HG03066 (cell line): ENCODE data around the gene ARFGAP1.

ENCODE experiments used
- ATAC-seq: cut with Tn5 transposase; IDR thresholded peaks from one replicate; pipeline ENCODE4 v1.9.1; 2021; ENCODE audit warnings: low read depth; ENCODE audit not compliant: unreplicated experiment

Gene ARFGAP1

GRCh38 chr20:63317061-63317460 is 44.4 kb downstream of the ARFGAP1 start:
- no peak for ATAC-seq

GRCh38 chr20:63317601-63318291 is 45.1 kb downstream of the ARFGAP1 start:
- no peak for ATAC-seq

GRCh38 chr20:63318391-63319163 is 46.0 kb downstream of the ARFGAP1 start:
- ATAC-seq, result no peak

- no peak for ATAC-seq
Observed at GRCh38 chr20:63319164-63320040, 46.8 kb downstream of the ARFGAP1 start.

GRCh38 chr20:63320041-63320511 is 47.5 kb downstream of the ARFGAP1 start:
- ATAC-seq, result no peak

- ATAC-seq, result no peak
Observed at GRCh38 chr20:63320616-63321147, 48.1 kb downstream of the ARFGAP1 start.

- no peak for ATAC-seq
Observed at GRCh38 chr20:63321148-63321831, 48.7 kb downstream of the ARFGAP1 start.

GRCh38 chr20:63322146-63322932 is 49.7 kb downstream of the ARFGAP1 start:
- ATAC-seq, result no peak

GRCh38 chr20:63322933-63323273 is 50.3 kb downstream of the ARFGAP1 start:
- no peak for ATAC-seq

GRCh38 chr20:63323357-63323981 is 50.9 kb downstream of the ARFGAP1 start:
- no peak for ATAC-seq

GRCh38 chr20:63325021-63325471 is 52.4 kb downstream of the ARFGAP1 start:
- ATAC-seq, result no peak

GRCh38 chr20:63325554-63326313 is 53.1 kb downstream of the ARFGAP1 start:
- ATAC-seq, result no peak

GRCh38 chr20:63326314-63327230 is 54.0 kb downstream of the ARFGAP1 start:
- ATAC-seq, result no peak

GRCh38 chr20:63327231-63327745 is 54.7 kb downstream of the ARFGAP1 start:
- no peak for ATAC-seq

- ATAC-seq, result no peak
Observed at GRCh38 chr20:63328026-63328700, 55.5 kb downstream of the ARFGAP1 start.

- no peak for ATAC-seq
Observed at GRCh38 chr20:63328718-63329275, 56.2 kb downstream of the ARFGAP1 start.
